Measurements from ENCODE around the gene WRAP73.

Gene WRAP73

DNA sequence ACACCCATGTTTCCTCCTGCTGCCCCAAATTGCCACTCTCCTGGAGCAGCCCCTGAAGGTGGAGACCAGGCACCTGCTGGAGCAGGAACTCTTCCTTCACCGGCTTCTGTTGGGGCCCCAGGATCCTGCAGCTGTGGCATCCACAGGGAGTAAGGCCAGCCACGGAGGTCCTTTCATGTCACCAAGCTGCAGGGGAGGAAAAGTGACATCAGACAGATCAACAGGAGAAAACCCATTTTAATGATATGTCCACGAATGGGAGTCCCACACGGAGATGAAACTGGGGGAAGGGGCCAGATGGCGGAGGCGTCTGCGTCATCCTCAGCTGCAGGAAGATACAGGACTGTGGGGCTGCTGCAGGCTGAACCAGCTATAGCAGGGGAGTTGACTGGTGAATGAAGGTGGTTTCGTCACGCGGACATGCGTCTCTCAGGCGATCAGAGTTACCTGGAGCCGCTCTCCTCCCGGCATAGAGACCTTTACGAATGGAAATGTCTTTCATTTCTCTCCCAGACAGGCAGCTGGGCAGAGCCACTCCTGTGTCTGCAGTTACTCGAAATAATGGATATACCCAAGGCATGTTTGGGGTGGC, 12.3 kb upstream of the WRAP73 start:
- Histone ChIP-seq H3K9me3 (no peaks in the 10 kb centered on the region), H3K27me3 (peaks cover 0 to 47% of the 10 kb centered on the region in 2 donors), H3K27ac (no peak overlapping the region), H3K4me3 (no peak overlapping the region), H3K36me3 (no peaks in the 10 kb centered on the region), H3K4me1 (no peaks in the 10 kb centered on the region)
- peak in 1 of 2 donors; percentile 35 for DNase-seq
- TF ChIP-seq, protein P1, sequence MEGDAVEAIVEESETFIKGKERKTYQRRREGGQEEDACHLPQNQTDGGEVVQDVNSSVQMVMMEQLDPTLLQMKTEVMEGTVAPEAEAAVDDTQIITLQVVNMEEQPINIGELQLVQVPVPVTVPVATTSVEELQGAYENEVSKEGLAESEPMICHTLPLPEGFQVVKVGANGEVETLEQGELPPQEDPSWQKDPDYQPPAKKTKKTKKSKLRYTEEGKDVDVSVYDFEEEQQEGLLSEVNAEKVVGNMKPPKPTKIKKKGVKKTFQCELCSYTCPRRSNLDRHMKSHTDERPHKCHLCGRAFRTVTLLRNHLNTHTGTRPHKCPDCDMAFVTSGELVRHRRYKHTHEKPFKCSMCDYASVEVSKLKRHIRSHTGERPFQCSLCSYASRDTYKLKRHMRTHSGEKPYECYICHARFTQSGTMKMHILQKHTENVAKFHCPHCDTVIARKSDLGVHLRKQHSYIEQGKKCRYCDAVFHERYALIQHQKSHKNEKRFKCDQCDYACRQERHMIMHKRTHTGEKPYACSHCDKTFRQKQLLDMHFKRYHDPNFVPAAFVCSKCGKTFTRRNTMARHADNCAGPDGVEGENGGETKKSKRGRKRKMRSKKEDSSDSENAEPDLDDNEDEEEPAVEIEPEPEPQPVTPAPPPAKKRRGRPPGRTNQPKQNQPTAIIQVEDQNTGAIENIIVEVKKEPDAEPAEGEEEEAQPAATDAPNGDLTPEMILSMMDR (IDR thresholded peaks at IDR 0.05) = no peak
- intact Hi-C loops (cut with DNase I; ENCODE audit: low total_unique reads) = no loop called here

DNA sequence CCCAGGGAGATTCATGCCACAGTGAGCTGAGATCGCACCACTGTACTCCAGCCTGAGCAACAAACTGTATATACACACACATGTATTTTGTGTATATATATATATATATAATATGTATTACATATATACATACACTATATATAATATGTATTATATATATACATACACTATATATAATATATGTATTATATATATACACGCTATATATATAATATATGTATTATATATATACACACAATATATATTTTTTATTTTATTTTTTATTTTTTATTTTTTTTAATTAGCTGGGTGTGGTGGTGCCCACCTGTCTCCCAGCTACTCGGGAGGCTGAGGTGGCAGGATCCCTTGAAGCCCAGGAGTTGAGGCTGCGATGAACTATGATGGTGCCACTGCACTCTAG, 11.7 kb upstream of the WRAP73 start:
- Histone ChIP-seq H3K36me3 (no peaks in the 10 kb centered on the region), H3K4me1 (no peaks in the 10 kb centered on the region), H3K9me3 (no peaks in the 10 kb centered on the region), H3K27ac (no peak overlapping the region), H3K27me3 (peaks cover 0 to 52% of the 10 kb centered on the region in 2 donors), H3K4me3 (no peak overlapping the region)
- TF ChIP-seq, protein P1 (IDR thresholded peaks at IDR 0.05) = no peak
- intact Hi-C loops (cut with DNase I; ENCODE audit: low total_unique reads) = no loop called here
- no peak for DNase-seq

DNA sequence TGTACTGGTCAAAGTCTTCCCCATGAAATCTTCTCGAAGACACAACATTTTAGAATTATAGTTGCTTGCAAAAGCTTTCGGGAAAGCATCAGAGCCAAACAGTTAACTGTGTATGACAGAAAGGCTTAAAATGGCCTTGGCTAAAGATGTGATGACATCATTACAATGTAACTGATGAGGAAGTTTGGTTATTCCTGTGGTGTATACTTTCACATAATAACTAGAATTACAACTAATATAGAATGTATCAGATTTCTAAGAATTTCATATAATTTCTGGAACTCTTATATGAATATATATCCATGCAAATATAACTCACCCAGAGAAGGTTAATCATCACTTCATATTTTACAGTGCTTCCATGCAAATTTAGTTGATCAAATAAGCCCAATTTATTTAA, 10.8 kb upstream of the WRAP73 start:
- intact Hi-C loops (cut with DNase I; ENCODE audit: low total_unique reads) = no loop called here
- H3K27me3 ChIP-seq = peaks cover 0 to 56% of the 10 kb centered on the region in 2 donors
- H3K4me3 ChIP-seq = no peak overlapping the region

DNA sequence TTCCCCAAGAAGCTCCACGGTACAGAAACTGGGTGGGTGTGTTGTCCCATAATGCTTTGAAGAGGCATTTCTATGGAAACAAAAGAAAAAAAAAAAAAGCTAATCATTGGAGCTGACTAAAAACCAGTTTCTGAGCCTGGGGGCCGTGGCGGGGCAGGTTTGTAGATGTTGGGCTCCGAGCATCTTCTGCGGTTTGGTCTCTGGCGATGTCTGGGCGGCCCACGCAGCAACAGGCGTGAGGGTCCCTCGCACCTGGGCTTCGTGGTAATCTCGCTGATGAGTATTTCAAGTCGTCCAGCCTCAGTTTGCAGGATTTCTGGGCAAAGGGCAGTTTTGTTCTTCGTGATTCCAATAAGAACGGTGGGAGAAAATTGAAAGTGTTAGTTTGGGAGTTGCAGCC, 9.2 kb upstream of the WRAP73 start:
- DNase-seq = peak in 1 of 2 donors; percentile 40

More for the DNA sequence above, 10.8 kb upstream of the WRAP73 start:
- Histone ChIP-seq H3K9me3 (no peaks in the 10 kb centered on the region), H3K4me1 (no peaks in the 10 kb centered on the region), H3K36me3 (no peaks in the 10 kb centered on the region), H3K27ac (no peak overlapping the region)
- no peak for DNase-seq
- TF ChIP-seq, protein P1 (IDR thresholded peaks at IDR 0.05) = no peak

DNA sequence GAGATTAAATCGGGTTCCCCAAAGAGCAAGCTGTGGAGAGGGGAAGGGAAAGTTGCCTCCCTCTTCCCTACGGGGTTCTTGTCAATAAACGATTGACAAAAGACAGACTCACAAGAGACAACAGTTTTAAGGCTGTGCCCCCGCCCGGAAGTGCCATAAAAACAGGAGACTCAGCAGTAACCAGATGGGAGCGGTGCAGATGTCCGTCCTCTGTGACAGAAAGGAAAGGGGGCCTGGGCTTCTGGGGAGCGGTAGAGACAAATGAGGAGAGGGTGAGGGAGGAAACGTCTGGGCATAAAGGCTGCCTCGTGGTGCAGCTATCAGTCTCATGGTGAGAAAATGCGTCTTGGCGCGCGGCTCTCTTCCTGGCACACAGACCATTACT, 8.3 kb upstream of the WRAP73 start:
- Histone ChIP-seq H3K36me3 (no peaks in the 10 kb centered on the region), H3K4me3 (no peak overlapping the region), H3K27ac (no peak overlapping the region), H3K27me3 (peaks cover 0 to 65% of the 10 kb centered on the region in 2 donors), H3K4me1 (no peaks in the 10 kb centered on the region), H3K9me3 (no peaks in the 10 kb centered on the region)
- TF ChIP-seq, protein P1 (IDR thresholded peaks at IDR 0.05) = no peak
- intact Hi-C loops (cut with DNase I; ENCODE audit: low total_unique reads) = no loop called here
- no peak for DNase-seq

More for the DNA sequence above, 9.2 kb upstream of the WRAP73 start:
- no peak overlapping the region for H3K27ac ChIP-seq
- no peaks in the 10 kb centered on the region for H3K36me3 ChIP-seq
- TF ChIP-seq, protein P1 (IDR thresholded peaks at IDR 0.05) = no peak
- no peak overlapping the region for H3K4me3 ChIP-seq
- no peaks in the 10 kb centered on the region for H3K9me3 ChIP-seq
- H3K27me3 ChIP-seq = peaks cover 0 to 65% of the 10 kb centered on the region in 2 donors
- no peaks in the 10 kb centered on the region for H3K4me1 ChIP-seq
- intact Hi-C loops (cut with DNase I; ENCODE audit: low total_unique reads) = no loop called here
